ENCODE results near the gene GPR146. TPM values are rescaled to one million over a fixed set of nuclear protein-coding genes. Genes with fewer than 3 reads are reported as not detected.

GPR146 gene
- polyA plus RNA-seq, 4 donors, result 1.1 to 13.4 (median 2.7) TPM

DNA sequence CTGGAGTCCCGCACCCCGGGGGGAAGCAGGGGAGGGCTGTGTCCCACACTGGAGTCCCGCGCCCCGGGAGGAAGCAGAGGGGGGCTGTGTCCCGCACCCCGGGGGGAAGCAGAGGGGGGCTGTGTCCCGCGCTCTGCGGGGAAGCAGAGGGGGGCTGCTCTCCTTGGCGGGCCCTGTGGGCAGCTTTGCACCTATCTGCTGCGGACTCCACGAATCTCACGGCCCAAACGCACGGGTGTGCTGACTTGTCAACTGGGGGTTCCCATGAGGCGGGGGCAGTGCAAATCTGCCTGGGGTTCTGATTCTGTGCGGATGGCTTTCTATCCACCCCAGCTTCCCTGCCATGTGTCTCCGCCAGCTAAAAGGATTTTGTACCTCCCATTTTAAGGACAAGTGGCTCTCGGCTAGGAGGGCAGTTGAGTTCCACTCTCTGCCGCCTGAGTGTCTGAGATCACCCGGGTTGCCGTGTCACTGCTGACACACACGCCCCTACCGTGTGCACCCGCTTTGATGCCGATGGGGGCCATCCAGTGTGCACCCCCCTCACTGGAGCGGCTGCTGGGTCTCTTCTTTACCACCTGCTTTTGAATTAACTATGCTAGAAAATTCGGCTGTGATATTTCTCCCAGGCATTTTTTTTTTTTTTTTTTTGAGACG is 64.0 kb downstream of the GPR146 start:
- 85 to 93% (median 93%) methylated on average over 21 to 30 of the region's 30 CpGs for WGBS, 3 donors
- Histone ChIP-seq H3K4me1 (ENCODE audit: control insufficient read depth in 3 of 3, insufficient read depth in 2 of 3, low read depth in 1 of 3, low read length in 2 of 3) (no peaks in the 10 kb centered on the region), H3K9me3 (ENCODE audit: control insufficient read depth in 2 of 2, insufficient read depth in 1 of 2, low read depth in 1 of 2, low read length in 1 of 2) (no peaks in the 10 kb centered on the region), H3K4me3 (ENCODE audit: low read depth in 1 of 3, low read length in 3 of 3) (no peak overlapping the region), H3K36me3 (ENCODE audit: control insufficient read depth in 3 of 3, insufficient read depth in 2 of 3, low read depth in 1 of 3, low read length in 3 of 3) (peaks cover 0 to 38% (median 0%) of the 10 kb centered on the region in 3 donors), H3K27ac (ENCODE audit: low read depth in 1 of 3, low read length in 2 of 3) (no peak overlapping the region), H3K27me3 (ENCODE audit: control insufficient read depth in 3 of 3, insufficient read depth in 3 of 3, low read length in 3 of 3) (no peaks in the 10 kb centered on the region)
- FAIRE-seq (no peak), DNase-seq (no peak)

Other genes starting within 250 kb of the GPR146 start
- gene SUN1, start 212.1 kb upstream of the GPR146 start, polyA plus RNA-seq, result 100 to 1,000 TPM in 1 of 4 donors, 10 to 100 TPM in 3; 41.6 to 105 (median 61.2) TPM
- gene GET4, start 168.0 kb upstream of the GPR146 start, polyA plus RNA-seq, result 10 to 100 TPM; 38.9 to 87.2 (median 74.5) TPM
- gene ADAP1, start 89.9 kb upstream of the GPR146 start, polyA plus RNA-seq, result 100 to 1,000 TPM in 2 of 4 donors, 10 to 100 TPM in 2; 69.2 to 113 (median 86.7) TPM
- 10 to 100 TPM in 2 of 4 donors, 1 to 10 TPM in 2; 8.9 to 41.6 (median 9.8) TPM for gene COX19, start 69.0 kb upstream of the GPR146 start, polyA plus RNA-seq
- gene CYP2W1, start 61.4 kb upstream of the GPR146 start, polyA plus RNA-seq, result 1,000 to 10,000 TPM in 1 of 4 donors, 1 to 10 TPM in 1, under 1 TPM in 2; 0.81 to 1,098 (median 1.1) TPM
- gene GPER1, start 43.6 kb downstream of the GPR146 start, polyA plus RNA-seq, result 1 to 10 TPM in 2 of 4 donors, under 1 TPM in 2; 0.54 to 4.7 (median 0.99) TPM
- 10 to 100 TPM; 18.7 to 84.5 (median 50.5) TPM for gene ZFAND2A, start 115.7 kb downstream of the GPR146 start, polyA plus RNA-seq
- gene UNCX, start 188.3 kb downstream of the GPR146 start, polyA plus RNA-seq, result not detected